GM12891 (cell line): ENCODE results near the gene STK35.

ENCODE experiments used
- POLR2A ChIP-seq: IDR thresholded peaks from 2 replicates; pipeline ENCODE4 v1.6.1; 2011; ENCODE audit warnings: low read depth, low read length, control low read depth
- POLR2AphosphoS5 ChIP-seq: IDR thresholded peaks from 2 replicates; pipeline ENCODE4 v1.6.1; 2011; ENCODE audit warnings: low read depth, low read length, control low read depth
- POU2F2 ChIP-seq: IDR thresholded peaks from 2 replicates; pipeline ENCODE4 v1.6.1; 2011; ENCODE audit warnings: low read depth, mild to moderate bottlenecking, control low read depth, low read length, moderate library complexity
- SPI1 ChIP-seq: IDR thresholded peaks from 2 replicates; pipeline ENCODE4 v1.6.1; 2011; ENCODE audit warnings: low read depth, low read length, control low read depth
- TAF1 ChIP-seq: IDR thresholded peaks from 2 replicates; pipeline ENCODE4 v1.6.1; 2011; ENCODE audit warnings: low read depth, low read length, control low read depth

DNA sequence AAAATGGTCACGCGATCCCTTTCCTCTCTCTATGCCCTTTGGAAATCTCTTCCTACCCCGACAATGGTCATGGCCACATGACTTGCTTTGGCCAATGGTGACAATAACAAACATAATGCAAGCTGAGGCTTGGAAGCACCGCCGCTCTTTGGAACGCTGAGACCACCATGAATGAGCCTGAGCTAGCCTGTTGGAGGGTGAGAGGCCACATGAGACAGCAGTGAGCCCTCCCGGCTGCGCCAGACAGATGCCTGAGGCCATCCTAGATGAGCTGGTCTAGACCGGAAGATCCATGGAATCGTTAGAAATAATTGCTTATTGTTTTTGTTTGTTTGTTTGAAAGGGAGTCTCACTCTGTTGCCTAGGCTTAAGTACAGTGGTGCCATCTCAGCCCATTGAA lies 64.2 kb downstream of the STK35 start:
- TF ChIP-seq POLR2AphosphoS5 (no peak), POLR2A (no peak), SPI1 (no peak), TAF1 (no peak), POU2F2 (no peak)
